ENCODE data around the gene PPP1R16B.

PPP1R16B gene

GRCh38 chr20:38927902-38928578, 122.5 kb downstream of the PPP1R16B start:
- in situ Hi-C loops (cut with MboI; ENCODE audit: low sequenced_read_pairs): no loop called here

GRCh38 chr20:38930242-38930569, 124.7 kb downstream of the PPP1R16B start:
- in situ Hi-C loops (cut with MboI; ENCODE audit: low sequenced_read_pairs): no loop called here

- in situ Hi-C loops (cut with MboI; ENCODE audit: low sequenced_read_pairs): no loop called here
Measured at GRCh38 chr20:38931984-38932383, 126.5 kb downstream of the PPP1R16B start.

GRCh38 chr20:38932457-38933120, 127.1 kb downstream of the PPP1R16B start:
- in situ Hi-C loops (cut with MboI; ENCODE audit: low sequenced_read_pairs): no loop called here

GRCh38 chr20:38934530-38934929, 129.0 kb downstream of the PPP1R16B start:
- in situ Hi-C loops (cut with MboI; ENCODE audit: low sequenced_read_pairs): no loop called here

GRCh38 chr20:38935285-38935684, 129.8 kb downstream of the PPP1R16B start:
- in situ Hi-C loops (cut with MboI; ENCODE audit: low sequenced_read_pairs): no loop called here

- in situ Hi-C loops (cut with MboI; ENCODE audit: low sequenced_read_pairs): no loop called here
Measured at GRCh38 chr20:38935967-38936407, 130.5 kb downstream of the PPP1R16B start.

GRCh38 chr20:38937000-38937399, 131.5 kb downstream of the PPP1R16B start:
- in situ Hi-C loops (cut with MboI; ENCODE audit: low sequenced_read_pairs): no loop called here

- in situ Hi-C loops (cut with MboI; ENCODE audit: low sequenced_read_pairs): no loop called here
Measured at GRCh38 chr20:38937978-38938473, 132.5 kb downstream of the PPP1R16B start.

GRCh38 chr20:38939686-38940085, 134.2 kb downstream of the PPP1R16B start:
- in situ Hi-C loops (cut with MboI; ENCODE audit: low sequenced_read_pairs): no loop called here

- in situ Hi-C loops (cut with MboI; ENCODE audit: low sequenced_read_pairs): no loop called here
Measured at GRCh38 chr20:38940644-38941043, 135.1 kb downstream of the PPP1R16B start.

GRCh38 chr20:38941726-38942389, 136.4 kb downstream of the PPP1R16B start:
- in situ Hi-C loops (cut with MboI; ENCODE audit: low sequenced_read_pairs): no loop called here

- in situ Hi-C loops (cut with MboI; ENCODE audit: low sequenced_read_pairs): no loop called here
Measured at GRCh38 chr20:38945012-38945411, 139.5 kb downstream of the PPP1R16B start.

- in situ Hi-C loops (cut with MboI; ENCODE audit: low sequenced_read_pairs): no loop called here
Measured at GRCh38 chr20:38946836-38947235, 141.3 kb downstream of the PPP1R16B start.

- in situ Hi-C loops (cut with MboI; ENCODE audit: low sequenced_read_pairs): no loop called here
Measured at GRCh38 chr20:38947931-38948362, 142.4 kb downstream of the PPP1R16B start.

GRCh38 chr20:38950254-38950653, 144.8 kb downstream of the PPP1R16B start:
- in situ Hi-C loops (cut with MboI; ENCODE audit: low sequenced_read_pairs): no loop called here

- in situ Hi-C loops (cut with MboI; ENCODE audit: low sequenced_read_pairs): no loop called here
Measured at GRCh38 chr20:38951611-38952010, 146.1 kb downstream of the PPP1R16B start.

- in situ Hi-C loops (cut with MboI; ENCODE audit: low sequenced_read_pairs): no loop called here
Measured at GRCh38 chr20:38952153-38952552, 146.7 kb downstream of the PPP1R16B start.

- in situ Hi-C loops (cut with MboI; ENCODE audit: low sequenced_read_pairs): no loop called here
Measured at GRCh38 chr20:38953630-38954340, 148.3 kb downstream of the PPP1R16B start.

GRCh38 chr20:38957235-38957876, 151.9 kb downstream of the PPP1R16B start:
- in situ Hi-C loops (cut with MboI; ENCODE audit: low sequenced_read_pairs): no loop called here

Data from hTERT RPE-1 (cell line).